Chondrocyte (in vitro differentiated cells): Measurements from ENCODE around the gene E2F8. TPM values are rescaled to one million over a fixed set of nuclear protein-coding genes. Genes with fewer than 3 reads are reported as not detected.

Experiments used
- DNase-seq: peaks from one replicate; pipeline ENCODE4 v3.0.0; 2021; ENCODE audit warnings: mixed read lengths, low spot score
- H3K27ac Mint-ChIP-seq: one replicate; pipeline ENCODE4 v1.8.0; 2021; ENCODE audit warnings: mild to moderate bottlenecking, moderate library complexity, mixed read lengths; ENCODE audit not compliant: unreplicated experiment
- H3K27me3 Mint-ChIP-seq: 2 replicates; pipeline ENCODE4 v1.8.0; 2021; ENCODE audit warnings: low read depth, mixed read lengths
- H3K36me3 Mint-ChIP-seq: 2 replicates; pipeline ENCODE4 v1.8.0; 2021; ENCODE audit warnings: low read depth, mixed read lengths
- H3K4me1 Mint-ChIP-seq: 2 replicates; pipeline ENCODE4 v1.8.0; 2021; ENCODE audit warnings: low read depth, mild to moderate bottlenecking, mixed read lengths
- H3K4me3 Mint-ChIP-seq: one replicate; pipeline ENCODE4 v1.8.0; 2021; ENCODE audit warnings: mild to moderate bottlenecking, moderate library complexity, mixed read lengths; ENCODE audit not compliant: unreplicated experiment
- H3K9me3 Mint-ChIP-seq: 2 replicates; pipeline ENCODE4 v1.8.0; 2021; ENCODE audit warnings: low read depth, mixed read lengths
- CTCF ChIP-seq: fragments of 200-600 bp; sonication (generic); IDR thresholded peaks from 2 replicates; pipeline ENCODE4 v1.5.0; 2021; ENCODE audit warnings: antibody characterized with exemption, mild to moderate bottlenecking, moderate library complexity
- total RNA-seq: library from RNA; stranded (reverse); gene quantifications from 3 replicates; pipeline ENCODE4 v1.2.1, GENCODE V29; 2021

The E2F8 gene
- total RNA-seq, 1 donor from 2014 or later: 0.60 TPM

GRCh38 chr11:19284881-19285280 lies 44.1 kb upstream of the E2F8 start:
- H3K4me3 Mint-ChIP-seq: no peak overlapping the region

GRCh38 chr11:19283991-19284390 lies 43.2 kb upstream of the E2F8 start:
- H3K36me3 Mint-ChIP-seq: no peaks in the 10 kb centered on the region
- H3K27me3 Mint-ChIP-seq: peaks cover 31% of the 10 kb centered on the region
- H3K4me3 Mint-ChIP-seq: no peak overlapping the region
- H3K27ac Mint-ChIP-seq: peak overlapping the region; percentile 49
- DNase-seq: no peak
- TF ChIP-seq CTCF: no peak
- no peaks in the 10 kb centered on the region for H3K9me3 Mint-ChIP-seq
- no peaks in the 10 kb centered on the region for H3K4me1 Mint-ChIP-seq

More at GRCh38 chr11:19284881-19285280, 44.1 kb upstream of the E2F8 start:
- DNase-seq: no peak
- Mint-ChIP-seq H3K27ac (no peak overlapping the region), H3K4me1 (no peaks in the 10 kb centered on the region), H3K36me3 (no peaks in the 10 kb centered on the region), H3K27me3 (peaks cover 31% of the 10 kb centered on the region), H3K9me3 (no peaks in the 10 kb centered on the region)
- no peak for TF ChIP-seq CTCF

- TF ChIP-seq CTCF: no peak
- Mint-ChIP-seq H3K27me3 (peaks cover 25% of the 10 kb centered on the region), H3K36me3 (no peaks in the 10 kb centered on the region), H3K4me3 (no peak overlapping the region), H3K4me1 (no peaks in the 10 kb centered on the region), H3K9me3 (no peaks in the 10 kb centered on the region), H3K27ac (no peak overlapping the region)
- DNase-seq: no peak
Measured at GRCh38 chr11:19281555-19281954, 40.8 kb upstream of the E2F8 start.

GRCh38 chr11:19281041-19281440 lies 40.3 kb upstream of the E2F8 start:
- TF ChIP-seq CTCF: no peak
- Mint-ChIP-seq H3K9me3 (no peaks in the 10 kb centered on the region), H3K36me3 (no peaks in the 10 kb centered on the region), H3K27ac (no peak overlapping the region), H3K4me3 (no peak overlapping the region), H3K27me3 (peaks cover 25% of the 10 kb centered on the region), H3K4me1 (no peaks in the 10 kb centered on the region)
- DNase-seq: no peak

- DNase-seq: no peak
- TF ChIP-seq CTCF: no peak
- Mint-ChIP-seq H3K4me3 (no peak overlapping the region), H3K27ac (no peak overlapping the region), H3K27me3 (peaks cover 21% of the 10 kb centered on the region), H3K9me3 (no peaks in the 10 kb centered on the region), H3K36me3 (no peaks in the 10 kb centered on the region), H3K4me1 (no peaks in the 10 kb centered on the region)
Measured at GRCh38 chr11:19279451-19279850, 38.7 kb upstream of the E2F8 start.
